ENCODE measurements around the gene RANBP1.

DNA sequence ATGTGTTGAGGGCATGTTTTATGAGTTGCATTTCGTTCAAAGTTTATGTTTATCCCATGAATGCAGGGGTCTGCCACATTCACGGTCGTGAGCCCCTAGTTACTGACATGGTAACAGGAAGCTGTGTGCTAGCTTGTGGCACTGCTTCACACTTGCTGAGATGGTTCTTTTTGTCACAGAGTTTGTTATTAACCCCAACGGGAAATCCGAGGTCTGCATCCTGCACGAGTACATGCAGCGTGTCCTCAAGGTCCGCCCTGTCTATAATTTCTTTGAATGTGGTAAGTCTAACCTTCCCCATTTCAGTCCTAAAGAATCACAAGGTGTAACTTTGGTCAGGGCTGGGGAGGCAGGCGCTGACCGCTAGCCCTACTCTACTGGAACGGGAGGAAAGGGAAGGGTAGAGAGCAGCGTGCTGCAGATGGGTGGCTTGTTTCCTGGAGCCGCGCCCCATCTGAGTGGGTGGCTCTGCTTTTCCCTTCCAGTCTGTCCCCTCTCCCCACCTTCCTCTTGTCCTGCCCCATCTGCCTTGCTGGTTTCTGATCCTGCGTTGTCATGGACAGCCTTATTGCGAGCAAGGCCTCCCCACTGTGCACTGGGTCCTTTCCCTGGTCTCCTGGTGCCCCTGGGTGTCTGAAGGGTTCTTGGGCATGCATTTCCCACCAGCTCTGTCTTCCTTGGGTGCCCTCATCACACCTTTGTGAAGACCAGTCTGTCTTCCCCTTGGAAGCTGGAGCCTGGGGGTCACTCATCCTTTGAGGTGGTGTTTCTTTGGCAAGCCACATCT lies 24.0 kb upstream of the RANBP1 start:
- TF ChIP-seq POLR2A (IDR thresholded peaks at IDR 0.05), result no peak
- TF ChIP-seq, protein P1, sequence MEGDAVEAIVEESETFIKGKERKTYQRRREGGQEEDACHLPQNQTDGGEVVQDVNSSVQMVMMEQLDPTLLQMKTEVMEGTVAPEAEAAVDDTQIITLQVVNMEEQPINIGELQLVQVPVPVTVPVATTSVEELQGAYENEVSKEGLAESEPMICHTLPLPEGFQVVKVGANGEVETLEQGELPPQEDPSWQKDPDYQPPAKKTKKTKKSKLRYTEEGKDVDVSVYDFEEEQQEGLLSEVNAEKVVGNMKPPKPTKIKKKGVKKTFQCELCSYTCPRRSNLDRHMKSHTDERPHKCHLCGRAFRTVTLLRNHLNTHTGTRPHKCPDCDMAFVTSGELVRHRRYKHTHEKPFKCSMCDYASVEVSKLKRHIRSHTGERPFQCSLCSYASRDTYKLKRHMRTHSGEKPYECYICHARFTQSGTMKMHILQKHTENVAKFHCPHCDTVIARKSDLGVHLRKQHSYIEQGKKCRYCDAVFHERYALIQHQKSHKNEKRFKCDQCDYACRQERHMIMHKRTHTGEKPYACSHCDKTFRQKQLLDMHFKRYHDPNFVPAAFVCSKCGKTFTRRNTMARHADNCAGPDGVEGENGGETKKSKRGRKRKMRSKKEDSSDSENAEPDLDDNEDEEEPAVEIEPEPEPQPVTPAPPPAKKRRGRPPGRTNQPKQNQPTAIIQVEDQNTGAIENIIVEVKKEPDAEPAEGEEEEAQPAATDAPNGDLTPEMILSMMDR (IDR thresholded peaks at IDR 0.05), result no peak
